SW480 (cell line): ENCODE measurements around the gene ACTR6.
A peak's percentile ranks its signal among the peaks of the same experiment; 100 is the strongest.

Source experiments
- DNase-seq: peaks from one replicate; pipeline ENCODE4 v3.0.0-alpha.2; 2016; ENCODE audit warnings: low spot score

The ACTR6 gene

GRCh38 chr12:100266835-100267602 is 66.4 kb downstream of the ACTR6 start, which contains the start of the genes DEPDC4 and SCYL2:
TSS of gene DEPDC4 (minus strand) at chr12:100267079. CDS start at chr12:100267076, 3 bp downstream.
TSS of gene SCYL2 (plus strand) at chr12:100267177. CDS start at chr12:100282971, 15,794 bp downstream.
- peak; percentile 94 for DNase-seq

GRCh38 chr12:100267603-100268281 is 67.1 kb downstream of the ACTR6 start:
- DNase-seq = peak; percentile 13

GRCh38 chr12:100268835-100269564 is 68.4 kb downstream of the ACTR6 start:
- no peak for DNase-seq

DNA sequence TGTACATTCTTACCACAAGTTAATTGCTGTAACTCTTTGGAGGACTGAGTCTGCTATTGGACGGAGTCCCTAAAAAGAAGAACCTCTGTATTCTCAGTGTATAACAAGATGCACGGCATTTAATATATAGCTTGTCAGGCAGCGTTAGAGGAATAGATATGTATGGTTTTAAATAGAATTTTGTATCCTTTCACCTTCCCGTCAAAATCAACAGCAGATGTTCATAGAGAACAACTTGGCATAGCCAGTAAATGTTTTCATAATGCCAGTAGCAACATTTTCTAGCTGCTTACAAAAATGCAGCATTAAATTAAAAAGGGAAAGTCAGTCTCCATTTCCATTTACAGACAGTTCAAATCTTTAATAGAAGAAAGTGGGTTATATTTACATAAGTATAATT is 73.2 kb downstream of the ACTR6 start:
- DNase-seq = no peak
